Heart right ventricle (tissue), 16 donors: ENCODE data around the gene PDLIM1. TPM values are rescaled to one million over a fixed set of nuclear protein-coding genes. Genes with fewer than 3 reads are reported as not detected.
A peak's percentile ranks its signal among the peaks of the same experiment; 100 is the strongest.

Experiments
- ATAC-seq, 8 donors: fragments of 200-7000 bp; cut with Tn5 transposase; one replicate each; pipeline ENCODE4 v1.9.1; 2020; ENCODE audit warnings: mild to moderate bottlenecking in 8 of 8, moderate library complexity in 8 of 8, moderate number of reproducible peaks in 1 of 8
- DNase-seq, 2 donors: peaks; one replicate each; pipeline ENCODE4 v3.0.0-alpha.2; 2020
- H3K27ac ChIP-seq, 10 donors: fragments of 200-600 bp; sonication (generic) in 2 of 10; one replicate each; pipeline versions ENCODE4 v1.5.0 to v1.8.0; 2020 to 2022; ENCODE audit warnings: mild to moderate bottlenecking in 3 of 10
- H3K27me3 ChIP-seq, 7 donors: fragments of 200-600 bp; one replicate each; pipeline ENCODE4 v1.8.0; 2021 to 2022; ENCODE audit warnings: mild to moderate bottlenecking in 2 of 7
- H3K36me3 ChIP-seq, 9 donors: fragments of 200-600 bp; sonication (generic) in 1 of 9; one replicate each; pipeline versions ENCODE4 v1.5.0 to v1.8.0; 2020 to 2022; ENCODE audit warnings: mild to moderate bottlenecking in 2 of 9
- H3K4me1 ChIP-seq, 9 donors: fragments of 200-600 bp; sonication (generic) in 1 of 9; one replicate each; pipeline versions ENCODE4 v1.5.0 to v1.8.0; 2020 to 2022; ENCODE audit warnings: mild to moderate bottlenecking in 4 of 9
- H3K4me3 ChIP-seq, 10 donors: fragments of 200-600 bp; sonication (generic) in 2 of 10; one replicate each; pipeline versions ENCODE4 v1.5.0 to v1.8.0; 2020 to 2022; ENCODE audit warnings: mild to moderate bottlenecking in 7 of 10, moderate library complexity in 2 of 10
- H3K9me3 ChIP-seq, 11 donors: fragments of 200-600 bp in 10 of 11; sonication (generic) in 2 of 11; one replicate each; pipeline versions ENCODE4 v1.5.0 to v1.8.0; 2013 to 2022; ENCODE audit warnings: mild to moderate bottlenecking in 2 of 11, control low read depth in 1 of 11, moderate library complexity in 1 of 11
- WGBS, 2 donors: extraction: QIAGEN DNeasy Blood & Tissue Kit; methylation state at CpG; one replicate each; pipeline ENCODE4 v1.1.7; 2013; ENCODE audit warnings: inconsistent platforms in 1 of 2; 5-methylcytosine and 5-hydroxymethylcytosine counted together
- intact Hi-C, 10 donors: fragments of 100-400 bp; cut with DNase I; formaldehyde crosslinking; loops; one replicate each; pipeline versions ENCODE4 v1.11.1 to v1.14.2; 2022
- long read RNA-seq, 3 donors: library from polyadenylated mRNA; unstranded; transcript quantifications; one replicate each; pipeline ENCODE4 v2.0.0, GENCODE V29; 2020 to 2021
- polyA plus RNA-seq, 2 donors: library from polyadenylated mRNA; stranded (reverse); fragments of 200-250 nt; gene quantifications; one replicate each; pipeline ENCODE4 v1.2.3, GENCODE V29; 2013
- total RNA-seq, 10 donors: library from RNA; stranded (reverse); fragmentation: NEBNext Ultra II Directional in 3 of 10; extraction: Animal tissue kit (Norgen Biotek cat#: 25700) in 3 of 10; gene quantifications; one replicate each; pipeline versions ENCODE4 v1.2.1 to v1.2.4, GENCODE V29; 2021 to 2023
- TF ChIP-seq, protein P1 (sequence below), 9 donors: fragments of 200-600 bp; sonication (generic) in 2 of 9; IDR thresholded peaks; one replicate each; pipeline versions ENCODE4 v1.5.0 to v1.8.0; 2021 to 2022; ENCODE audit warnings: antibody characterized with exemption in 9 of 9, mild to moderate bottlenecking in 5 of 9, moderate library complexity in 1 of 9
- donor health status: Arrhythmogenic right ventricular cardiomyopathy.
- donor health status: ischemic (EF 13 %, LVEDD 7.1; RV severe dilation, severe dysfunction).
- donor health status: healthy with polysubstance abuse.
- donor health status: DM: no; HTN: yes; CAD: no.
- donor health status: DM: no; HTN: no; CAD: no.
- donor health status: ischemic (EF 25% LVEDD 6.9; RV normal size, moderate dysfunction).
- donor health status: ischemic (EF 25% LVEDD 5.7; RV mildly dilated, moderate dysfunction).
- donor health status: healthy.
- donor health status: DM: yes; HTN: yes; CAD: no.
- donor health status: Ischemic cardiomyopathy.
- donor health status: ischemic (EF 35%, LVEDD 5.7; RV mildly dilated, moderate dysfunction).
- donor health status: nonischemic (EF 11% LVEDD 7.7; RV severe dilation, severe dysfunction).
- donor health status: DM: yes; HTN: yes; CAD: no.
- donor health status: PGD.
- donor health status: ischemic (EF 29% LVEDD 5.4; RV normal size, mild dysfunction).
- donor health status: nonischemic (EF 23%, LVEDD 6.1; RV moderate dilation, normal function).

Gene PDLIM1, protein sequence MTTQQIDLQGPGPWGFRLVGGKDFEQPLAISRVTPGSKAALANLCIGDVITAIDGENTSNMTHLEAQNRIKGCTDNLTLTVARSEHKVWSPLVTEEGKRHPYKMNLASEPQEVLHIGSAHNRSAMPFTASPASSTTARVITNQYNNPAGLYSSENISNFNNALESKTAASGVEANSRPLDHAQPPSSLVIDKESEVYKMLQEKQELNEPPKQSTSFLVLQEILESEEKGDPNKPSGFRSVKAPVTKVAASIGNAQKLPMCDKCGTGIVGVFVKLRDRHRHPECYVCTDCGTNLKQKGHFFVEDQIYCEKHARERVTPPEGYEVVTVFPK
- 100 to 1,000 TPM; 201 to 467 (median 347) TPM for total RNA-seq
- 100 to 1,000 TPM; 152 to 247 TPM for polyA plus RNA-seq
- long read RNA-seq, donor 1, transcript PDLIM1-201 (7 exons, 1,452 nt) = major isoform, 246 of 275 reads
- long read RNA-seq, donor 1, partial matches to known transcripts = 11 of 275 reads
- long read RNA-seq, donor 1, other reads (novel, unspliced or antisense) = 17 of 275 reads
- long read RNA-seq, donor 2, transcript PDLIM1-201 (7 exons, 1,452 nt) = major isoform, 319 of 423 reads
- long read RNA-seq, donor 2, partial matches to known transcripts = 24 of 423 reads
- long read RNA-seq, donor 2, other reads (novel, unspliced or antisense) = 74 of 423 reads
- long read RNA-seq, donor 3, transcript PDLIM1-201 (7 exons, 1,452 nt) = major isoform, 711 of 776 reads
- long read RNA-seq, donor 3, transcript PDLIM1-202 (6 exons, 850 nt) = minor isoform, 12 of 776 reads
- long read RNA-seq, donor 3, partial matches to known transcripts = 23 of 776 reads
- long read RNA-seq, donor 3, other reads (novel, unspliced or antisense) = 29 of 776 reads

DNA sequence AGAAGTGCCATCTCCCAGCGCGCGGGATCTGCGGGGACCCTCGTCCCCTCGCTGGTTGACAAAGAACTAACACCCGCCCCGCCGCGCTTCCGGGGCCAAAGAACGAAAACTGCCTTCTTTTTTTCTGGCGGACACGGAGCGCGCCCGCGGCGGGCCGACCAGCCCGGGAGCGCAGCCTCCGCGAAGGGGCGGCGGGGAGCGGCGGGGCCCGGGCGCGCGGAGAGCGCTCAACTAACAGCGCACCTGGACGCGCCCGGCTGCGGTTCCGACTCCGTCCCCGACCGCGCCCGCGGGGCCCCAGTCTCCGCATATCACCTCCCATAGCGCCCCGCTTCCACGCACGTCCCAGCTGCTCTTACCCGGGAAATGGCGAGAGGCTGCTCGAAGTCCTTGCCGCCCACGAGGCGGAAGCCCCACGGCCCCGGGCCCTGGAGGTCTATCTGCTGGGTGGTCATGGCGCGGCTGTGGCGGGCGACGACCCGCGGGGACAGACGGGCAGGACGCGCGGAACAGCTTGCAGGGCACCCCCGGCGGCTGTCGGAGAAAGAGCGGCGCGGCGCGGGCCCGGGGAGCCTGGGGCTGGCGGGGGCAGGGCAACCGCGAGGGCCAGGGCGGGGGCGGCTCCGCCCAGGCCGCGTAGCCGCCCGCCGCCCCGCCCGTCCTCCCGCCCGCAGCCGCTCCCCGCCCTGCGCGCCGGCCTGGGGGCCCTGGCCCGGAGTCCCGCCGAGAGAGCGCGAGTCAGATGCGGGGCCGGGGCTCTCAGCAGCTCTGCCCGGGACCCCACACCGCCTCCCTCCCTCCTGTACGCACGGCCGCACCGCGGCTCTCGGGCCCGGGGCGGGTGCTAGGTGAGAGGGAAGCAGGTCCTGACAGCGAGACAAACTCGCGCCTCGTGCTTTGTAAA, at the start of gene PDLIM1:
Gene PDLIM1 (minus strand): TSS at position 543 of the 904 bp plus-strand sequence. CDS start 88 bp downstream, at position 455.
- intact Hi-C loops = loop anchor here in 4 of 10 donors (2.0 to 5.0 kb wide), 2 partner anchors 43 to 44 kb away; no protein-coding TSS in a partner anchor
- Histone ChIP-seq H3K4me1 (peaks cover 4 to 63% (median 55%) of the 10 kb centered on the region in 9 donors), H3K4me3 (peak within 1 kb of the TSS; percentile 76 to 98 (median 94)), H3K9me3 (no peaks in the 10 kb centered on the region), H3K36me3 (no peaks in the 10 kb centered on the region), H3K27me3 (peaks cover 0 to 24% (median 0%) of the 10 kb centered on the region in 7 donors), H3K27ac (peak within 1 kb of the TSS; percentile 91 to 98 (median 96))
- whole genome bisulfite sequencing, 2 donors = 1% methylated on average over 106 to 119 of the region's 119 CpGs
- ATAC-seq (peak; percentile 65 to 92 (median 83)), DNase-seq (peak; percentile 75 to 84)
- TF ChIP-seq, protein P1, sequence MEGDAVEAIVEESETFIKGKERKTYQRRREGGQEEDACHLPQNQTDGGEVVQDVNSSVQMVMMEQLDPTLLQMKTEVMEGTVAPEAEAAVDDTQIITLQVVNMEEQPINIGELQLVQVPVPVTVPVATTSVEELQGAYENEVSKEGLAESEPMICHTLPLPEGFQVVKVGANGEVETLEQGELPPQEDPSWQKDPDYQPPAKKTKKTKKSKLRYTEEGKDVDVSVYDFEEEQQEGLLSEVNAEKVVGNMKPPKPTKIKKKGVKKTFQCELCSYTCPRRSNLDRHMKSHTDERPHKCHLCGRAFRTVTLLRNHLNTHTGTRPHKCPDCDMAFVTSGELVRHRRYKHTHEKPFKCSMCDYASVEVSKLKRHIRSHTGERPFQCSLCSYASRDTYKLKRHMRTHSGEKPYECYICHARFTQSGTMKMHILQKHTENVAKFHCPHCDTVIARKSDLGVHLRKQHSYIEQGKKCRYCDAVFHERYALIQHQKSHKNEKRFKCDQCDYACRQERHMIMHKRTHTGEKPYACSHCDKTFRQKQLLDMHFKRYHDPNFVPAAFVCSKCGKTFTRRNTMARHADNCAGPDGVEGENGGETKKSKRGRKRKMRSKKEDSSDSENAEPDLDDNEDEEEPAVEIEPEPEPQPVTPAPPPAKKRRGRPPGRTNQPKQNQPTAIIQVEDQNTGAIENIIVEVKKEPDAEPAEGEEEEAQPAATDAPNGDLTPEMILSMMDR (IDR thresholded peaks at IDR 0.05) = peak in 8 of 9 donors; percentile 12 to 56 (median 36)

DNA sequence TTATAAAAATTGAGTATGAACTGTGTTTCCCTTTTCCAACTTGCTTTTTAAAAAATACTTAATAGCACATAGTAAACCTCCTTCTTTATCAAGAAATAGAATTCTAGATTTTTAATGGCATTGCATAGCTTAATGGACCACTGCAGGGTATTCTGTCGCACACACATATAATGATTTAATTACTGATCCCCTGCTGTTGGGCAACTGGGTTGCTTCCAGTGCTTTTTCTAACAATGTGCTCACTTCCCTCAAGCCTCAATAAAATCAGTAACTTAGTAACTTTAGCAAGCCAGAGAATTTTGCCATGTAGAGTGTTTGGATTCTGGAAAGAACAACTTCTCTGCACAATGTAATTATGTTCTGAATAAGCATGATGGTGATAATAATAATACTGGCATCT, 49.1 kb upstream of the PDLIM1 start:
- 95 to 98% methylated on average over 1 of the region's 1 CpG for WGBS, 2 donors
- ATAC-seq = no peak
- DNase-seq = no peak
- Histone ChIP-seq H3K9me3 (no peaks in the 10 kb centered on the region), H3K4me1 (peaks cover 17 to 71% (median 50%) of the 10 kb centered on the region in 9 donors), H3K36me3 (peaks cover 0 to 95% (median 13%) of the 10 kb centered on the region in 9 donors), H3K27ac (no peak overlapping the region), H3K27me3 (no peaks in the 10 kb centered on the region), H3K4me3 (no peak overlapping the region)
- TF ChIP-seq, protein P1 (IDR thresholded peaks at IDR 0.05) = no peak
- intact Hi-C loops = loop anchor here in 1 of 10 donors (5.0 kb wide), 1 partner anchor 53 kb away; no protein-coding TSS in a partner anchor

DNA sequence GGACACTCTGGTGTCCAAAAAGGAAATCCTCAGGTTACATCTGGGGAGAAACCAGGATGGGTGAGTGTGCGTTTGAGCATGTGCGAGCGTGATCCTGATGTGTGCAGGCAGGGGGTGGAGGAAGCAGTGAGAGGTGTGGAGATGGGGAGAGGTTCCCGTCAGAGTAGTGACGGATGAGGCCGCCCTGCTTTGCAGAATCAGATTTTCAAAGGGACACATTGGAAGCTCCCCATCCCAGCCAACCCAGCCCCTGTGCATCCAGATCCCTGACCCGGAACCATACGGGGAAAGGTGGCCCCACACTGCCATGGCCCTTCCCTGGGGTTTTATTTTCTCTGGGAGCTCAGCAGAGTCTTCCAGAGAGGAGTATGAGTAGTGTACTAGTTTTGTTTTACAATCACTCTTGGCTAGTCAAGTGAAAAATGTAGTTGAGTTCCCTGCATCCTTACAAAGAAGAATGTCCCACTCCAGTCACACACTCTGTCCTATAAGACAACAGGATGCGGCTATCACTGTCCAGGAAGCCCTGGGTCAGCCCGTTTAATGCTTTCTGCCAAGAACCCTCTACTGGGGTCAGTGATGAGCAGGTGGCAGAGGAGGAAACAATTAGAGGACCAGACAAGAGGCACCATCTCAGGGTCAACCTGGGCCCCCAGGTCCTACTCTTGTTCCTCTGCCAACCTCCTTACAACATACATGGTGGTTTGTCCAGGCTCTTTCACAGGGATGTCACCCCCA, 46.8 kb upstream of the PDLIM1 start:
- H3K9me3 ChIP-seq = no peaks in the 10 kb centered on the region
- no peaks in the 10 kb centered on the region for H3K27me3 ChIP-seq
- DNase-seq = no peak
- ATAC-seq = no peak
- H3K4me1 ChIP-seq = peaks cover 19 to 79% (median 52%) of the 10 kb centered on the region in 9 donors
- 78 to 79% methylated on average over 10 of the region's 10 CpGs for WGBS, 2 donors
- H3K4me3 ChIP-seq = no peak overlapping the region
- TF ChIP-seq, protein P1 (IDR thresholded peaks at IDR 0.05) = no peak
- intact Hi-C loops = loop anchor here in 1 of 10 donors (5.0 kb wide), 1 partner anchor 50 kb away; no protein-coding TSS in a partner anchor
- H3K27ac ChIP-seq = peak overlapping the region in 8 of 10 donors; percentile 11 to 96 (median 91)
- peaks cover 0 to 88% (median 18%) of the 10 kb centered on the region in 9 donors for H3K36me3 ChIP-seq
